ENCODE measurements around the gene APLP2.
A peak's percentile ranks its signal among the peaks of the same experiment; 100 is the strongest.
"Not testable (repeated sequence)": the region's sequence is repeated elsewhere in the genome, so short reads cannot be mapped to it uniquely, and the experiment has no call there.

Gene APLP2

DNA sequence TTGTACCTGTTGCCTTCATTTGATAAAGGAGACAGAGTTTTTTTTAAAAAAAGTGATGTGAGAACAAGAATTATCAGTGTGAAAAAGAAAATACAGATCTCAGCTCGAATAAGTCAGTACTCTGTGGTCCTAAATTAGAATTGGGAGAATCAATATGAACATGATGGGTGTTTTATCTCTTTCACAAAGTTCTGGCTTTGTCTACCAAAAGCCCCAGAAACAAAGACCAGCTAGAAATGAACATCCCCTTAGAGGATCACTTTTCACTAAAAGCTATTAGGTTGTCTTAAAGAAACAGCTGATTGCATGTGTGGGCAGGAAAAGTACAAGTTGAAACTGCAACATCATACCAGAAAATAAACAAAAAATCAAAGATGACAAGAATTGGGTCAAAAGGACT, 81.5 kb downstream of the APLP2 start:
- no peak for DNase-seq

DNA sequence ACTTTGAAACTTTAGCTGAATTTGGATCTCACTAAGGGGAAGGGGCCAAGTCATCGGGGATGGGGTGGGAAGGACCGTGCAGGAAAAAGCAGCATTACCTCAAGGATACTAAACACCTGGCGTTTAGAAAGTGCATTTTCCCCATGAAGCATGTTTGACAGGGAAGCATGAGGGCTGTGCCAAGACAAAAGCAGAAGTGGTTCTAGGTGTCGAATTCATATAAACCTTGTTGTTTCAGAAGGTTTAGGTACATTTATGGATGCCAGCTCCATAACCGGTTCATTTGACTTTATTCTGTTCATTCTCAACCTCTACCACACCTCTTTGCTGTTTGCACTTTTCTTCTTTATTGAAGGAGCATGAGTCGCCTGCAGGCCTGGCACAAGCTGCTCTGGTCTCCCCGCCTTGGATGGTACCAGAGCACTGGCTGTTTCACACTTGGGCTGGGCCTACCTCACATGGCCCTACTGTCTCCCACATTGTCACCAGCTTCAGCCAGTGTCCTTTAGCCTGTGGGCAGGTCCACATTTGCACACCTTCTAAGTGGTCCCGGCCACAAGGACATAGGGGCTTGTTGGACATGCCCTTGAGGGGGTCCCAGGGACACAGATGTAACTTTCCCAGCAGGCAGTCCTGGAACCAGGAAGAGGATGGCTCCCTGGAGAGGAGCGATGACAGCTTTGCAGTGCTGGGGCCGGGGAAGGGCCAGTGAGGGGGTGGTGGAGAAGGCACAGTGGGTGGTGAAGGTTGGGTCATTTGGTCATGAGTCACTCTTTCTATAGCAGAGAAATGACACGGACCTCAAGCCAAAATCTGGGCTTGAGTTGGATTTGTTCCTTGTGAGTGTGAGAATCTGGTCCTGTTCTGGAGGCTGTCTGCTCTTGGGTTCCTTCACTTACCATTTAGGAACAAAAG, 86.7 kb downstream of the APLP2 start:
- DNase-seq: no peak

DNA sequence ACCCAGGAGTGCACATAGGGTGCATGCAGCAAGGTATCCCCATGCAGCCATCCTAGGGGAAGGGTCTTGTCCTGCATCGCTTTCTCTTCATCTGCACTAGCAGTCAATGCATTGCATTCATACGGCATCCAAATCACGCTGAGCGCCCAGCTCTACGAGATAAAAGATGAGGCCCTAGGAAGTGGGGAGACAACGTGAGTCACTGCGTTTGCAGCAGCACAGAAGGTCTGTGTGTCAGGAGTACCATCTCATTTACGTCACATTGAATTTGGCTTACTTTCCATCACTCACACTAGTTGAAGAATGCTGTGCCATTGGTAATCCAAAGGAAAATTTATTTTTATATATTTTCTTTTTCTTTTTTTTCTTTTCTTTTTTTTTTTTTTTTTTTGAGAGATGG, 87.4 kb downstream of the APLP2 start:
- no peak for DNase-seq

DNA sequence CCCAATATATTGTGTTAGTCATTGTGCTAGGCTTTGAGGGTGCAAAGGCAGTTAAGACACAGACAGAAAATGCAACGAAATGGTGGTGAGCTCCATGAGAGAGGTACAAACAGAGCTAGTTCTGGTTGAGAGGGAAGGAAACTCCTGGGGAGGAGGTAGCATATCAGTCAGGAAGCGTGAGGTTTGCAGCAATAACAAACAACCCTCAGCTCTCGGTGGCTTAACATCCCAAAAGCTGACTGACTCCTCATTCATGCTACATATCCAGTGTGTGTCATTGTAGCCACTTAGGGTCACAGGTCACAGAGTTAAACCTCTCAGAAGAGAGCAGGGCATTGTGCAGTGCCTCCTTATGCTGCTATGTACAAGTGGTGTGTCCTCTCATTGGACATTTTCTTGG, 88.1 kb downstream of the APLP2 start:
- no peak for DNase-seq

DNA sequence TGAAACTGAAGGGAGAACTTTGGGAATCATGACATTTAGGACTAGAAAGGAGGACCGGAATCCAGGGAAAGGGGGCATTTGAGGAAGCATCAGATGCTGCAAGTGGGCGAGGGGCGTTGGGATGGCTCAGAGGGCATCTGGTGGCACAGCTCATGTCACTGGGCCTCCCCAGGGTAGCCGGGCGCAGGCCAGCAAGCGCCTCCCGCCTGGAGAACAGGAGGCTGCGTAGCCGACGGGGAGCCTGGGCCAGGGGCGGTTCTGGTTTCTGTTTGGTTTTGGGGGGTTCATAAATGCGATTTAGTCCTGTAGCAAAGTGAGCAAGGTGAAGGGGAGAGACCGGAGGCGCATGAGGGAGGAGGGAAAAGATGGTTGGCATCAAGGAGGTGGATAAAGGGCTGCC, 89.4 kb downstream of the APLP2 start:
- no peak for DNase-seq

DNA sequence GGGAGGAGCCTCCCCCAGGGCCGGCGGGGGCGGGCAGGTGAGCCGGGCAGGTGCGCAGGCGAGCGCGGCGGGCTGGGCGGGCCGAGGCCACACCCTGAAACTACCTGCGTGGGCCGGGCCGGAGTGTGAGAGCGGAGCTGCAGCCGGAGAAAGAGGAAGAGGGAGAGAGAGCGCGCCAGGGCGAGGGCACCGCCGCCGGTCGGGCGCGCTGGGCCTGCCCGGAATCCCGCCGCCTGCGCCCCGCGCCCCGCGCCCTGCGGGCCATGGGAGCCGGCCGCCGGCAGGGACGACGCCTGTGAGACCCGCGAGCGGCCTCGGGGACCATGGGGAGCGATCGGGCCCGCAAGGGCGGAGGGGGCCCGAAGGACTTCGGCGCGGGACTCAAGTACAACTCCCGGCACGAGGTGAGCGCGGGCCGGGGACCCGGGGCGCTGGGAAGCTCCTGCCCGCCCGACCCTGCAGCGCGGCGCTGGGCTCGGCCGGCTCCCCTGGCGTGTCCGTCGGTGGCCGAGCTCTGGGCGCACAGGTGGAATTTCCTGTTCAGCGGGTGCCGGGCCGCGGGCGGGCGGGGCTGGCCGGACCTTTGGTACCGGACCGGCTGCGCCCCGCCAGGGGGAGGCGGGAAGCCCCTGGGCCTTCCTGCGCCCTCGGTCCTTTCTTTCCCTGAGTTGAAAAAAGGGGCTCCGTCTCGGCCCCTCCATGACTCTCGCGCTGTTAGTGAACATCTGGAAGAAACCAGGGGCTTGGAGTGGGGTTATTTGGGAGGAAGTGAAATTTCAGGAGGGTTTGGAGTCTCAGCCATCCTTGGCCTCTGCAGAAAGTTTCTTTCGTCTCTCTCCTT, 90.2 kb downstream of the APLP2 start, which contains the start of gene ST14:
TSS of gene ST14 (plus strand) at position 126 of the 841 bp plus-strand sequence. CDS start at position 324, 198 bp downstream.
- DNase-seq: no peak

DNA sequence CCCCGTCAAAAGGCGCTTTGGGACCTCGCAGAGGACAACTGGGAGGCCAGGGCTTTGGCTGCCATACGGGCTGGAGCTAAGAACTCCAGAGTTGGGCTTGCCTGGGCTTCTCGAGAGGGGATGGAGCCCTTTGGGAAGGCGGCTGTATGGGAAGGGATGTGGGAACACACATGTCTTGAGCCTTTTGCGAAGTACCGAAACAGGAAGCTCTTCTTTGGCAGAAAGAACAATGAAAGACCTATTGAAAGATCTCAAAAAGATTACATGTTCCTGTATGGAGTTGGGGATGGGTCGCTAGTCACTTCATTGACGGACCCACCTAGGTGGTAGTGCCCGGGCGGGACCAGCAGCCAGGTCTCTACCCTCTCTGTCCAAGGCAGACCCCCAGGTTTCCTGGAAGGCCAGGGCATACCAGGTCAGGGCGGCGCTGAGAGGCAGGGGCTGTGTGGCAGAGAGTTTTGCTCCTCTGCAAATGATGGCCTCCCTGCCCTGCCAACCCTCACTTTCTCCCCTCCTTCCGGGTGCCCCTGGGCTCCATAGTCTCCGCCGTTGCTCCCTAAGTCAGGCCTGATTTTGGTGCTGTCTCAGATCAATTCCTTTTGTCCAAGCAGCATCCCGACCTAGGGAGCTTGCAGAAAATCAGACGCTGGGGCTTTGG, 90.9 kb downstream of the APLP2 start:
- no peak for DNase-seq

DNA sequence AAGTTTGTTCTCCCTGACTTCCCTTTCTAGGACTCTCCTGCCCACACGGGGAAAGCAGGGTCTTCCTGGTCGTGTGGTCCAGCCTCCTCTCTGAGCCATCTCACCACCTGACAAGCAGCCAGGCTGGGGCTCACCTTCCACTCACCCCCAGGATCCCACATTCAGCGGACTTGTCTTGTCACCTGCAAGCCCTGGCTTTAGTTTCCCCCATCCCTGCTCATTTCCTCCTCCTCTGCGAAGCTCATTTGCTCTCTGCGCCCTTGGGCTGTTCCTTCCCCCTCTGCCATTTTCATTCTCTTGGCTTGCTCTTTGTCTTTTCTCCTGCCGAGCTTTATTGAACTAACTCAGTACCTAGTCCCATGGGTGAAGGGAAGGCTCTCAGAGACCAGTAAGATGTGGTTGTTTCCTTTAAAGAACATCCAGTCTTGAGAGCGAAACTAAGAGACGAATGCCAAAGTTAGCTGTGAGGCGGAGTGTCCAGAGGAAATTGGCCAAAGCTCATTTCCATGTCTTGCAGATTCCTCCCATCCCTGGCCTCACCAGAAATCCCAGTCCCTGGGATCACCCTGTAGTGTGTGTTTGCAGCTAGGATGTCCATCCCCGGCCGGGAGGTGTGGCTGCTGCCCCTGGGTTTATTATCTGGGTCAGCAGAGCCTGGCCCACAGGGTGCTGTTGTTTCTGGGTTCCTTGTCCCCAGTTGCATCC, 91.9 kb downstream of the APLP2 start:
- DNase-seq: no peak

DNA sequence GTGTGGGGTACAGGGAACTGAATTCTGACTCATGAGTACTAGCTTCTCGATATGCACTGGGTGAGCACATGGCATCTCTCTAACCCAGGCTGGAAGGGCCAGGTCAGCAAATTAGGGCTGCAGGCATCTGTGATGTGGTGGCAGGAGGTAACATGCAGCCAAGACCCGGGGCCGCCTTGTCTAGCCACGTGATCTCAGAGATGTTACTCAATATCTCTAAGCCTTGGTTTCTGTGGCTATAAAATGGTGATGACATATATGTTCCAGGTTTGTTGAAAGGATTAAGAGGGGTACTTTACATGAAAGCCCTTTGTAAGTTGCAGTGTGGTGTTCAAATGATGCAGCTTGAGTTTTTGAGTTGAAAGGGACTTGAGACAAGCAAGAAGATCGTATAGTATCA, 93.0 kb downstream of the APLP2 start:
- no peak for DNase-seq

DNA sequence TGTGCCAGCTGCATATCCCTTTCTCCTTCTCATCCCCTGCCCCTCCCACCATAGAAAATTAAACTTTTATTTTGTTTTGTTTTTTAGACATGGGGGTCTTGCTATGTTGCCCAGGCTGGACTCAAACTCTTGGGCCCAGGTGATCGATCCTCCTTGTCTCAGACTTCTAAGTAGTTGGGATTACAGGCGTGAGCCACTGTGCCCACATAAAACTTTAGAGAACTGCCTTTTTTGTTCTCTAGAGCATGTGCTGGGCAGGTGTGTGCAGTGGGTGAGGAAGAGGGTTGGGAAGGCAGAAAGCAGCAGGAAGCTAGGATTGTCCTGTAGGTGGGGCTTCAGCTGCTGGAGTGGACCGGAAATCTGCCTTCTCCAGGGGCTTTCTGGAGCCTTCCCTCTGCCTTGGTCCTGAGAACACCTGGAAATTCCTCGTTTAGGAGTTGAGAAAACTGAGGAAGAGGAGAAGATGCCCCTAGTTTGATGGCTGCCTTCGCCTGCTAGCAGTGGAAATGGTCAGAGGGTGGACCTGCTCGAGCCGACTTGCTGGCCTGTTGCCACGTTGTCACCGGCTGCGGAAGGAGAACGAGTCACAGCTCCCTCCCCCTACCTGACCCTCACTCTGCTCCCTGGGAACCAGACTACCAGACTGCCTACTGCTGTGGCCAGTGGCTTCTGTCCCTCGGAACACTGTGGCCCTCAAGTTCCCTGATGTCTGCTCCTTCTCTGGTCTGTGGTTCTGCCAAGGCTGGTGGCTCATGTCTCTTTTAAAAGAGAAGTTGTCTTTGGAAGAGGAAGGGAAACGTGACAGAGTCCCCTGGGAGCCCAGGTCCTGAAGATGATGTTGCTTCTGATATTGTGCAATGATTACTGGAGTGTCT, 93.9 kb downstream of the APLP2 start:
- no peak for DNase-seq

DNA sequence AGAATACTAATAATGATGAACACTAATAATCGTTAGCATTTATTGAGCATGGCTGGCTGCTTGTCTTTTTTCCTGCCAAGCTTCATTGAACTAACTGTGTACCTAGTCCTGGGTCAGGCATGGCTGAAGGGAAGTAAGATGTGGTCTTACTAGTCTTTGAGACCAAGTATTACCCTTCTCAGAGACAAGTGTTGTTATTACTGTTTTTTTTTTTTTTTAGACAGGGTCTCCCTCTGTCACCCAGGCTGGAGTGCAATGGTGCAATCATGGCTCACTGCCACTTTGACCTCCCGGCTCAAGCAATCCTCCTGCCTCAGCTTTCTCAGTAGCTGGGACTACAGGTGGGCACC, 94.5 kb downstream of the APLP2 start:
- no peak for DNase-seq

DNA sequence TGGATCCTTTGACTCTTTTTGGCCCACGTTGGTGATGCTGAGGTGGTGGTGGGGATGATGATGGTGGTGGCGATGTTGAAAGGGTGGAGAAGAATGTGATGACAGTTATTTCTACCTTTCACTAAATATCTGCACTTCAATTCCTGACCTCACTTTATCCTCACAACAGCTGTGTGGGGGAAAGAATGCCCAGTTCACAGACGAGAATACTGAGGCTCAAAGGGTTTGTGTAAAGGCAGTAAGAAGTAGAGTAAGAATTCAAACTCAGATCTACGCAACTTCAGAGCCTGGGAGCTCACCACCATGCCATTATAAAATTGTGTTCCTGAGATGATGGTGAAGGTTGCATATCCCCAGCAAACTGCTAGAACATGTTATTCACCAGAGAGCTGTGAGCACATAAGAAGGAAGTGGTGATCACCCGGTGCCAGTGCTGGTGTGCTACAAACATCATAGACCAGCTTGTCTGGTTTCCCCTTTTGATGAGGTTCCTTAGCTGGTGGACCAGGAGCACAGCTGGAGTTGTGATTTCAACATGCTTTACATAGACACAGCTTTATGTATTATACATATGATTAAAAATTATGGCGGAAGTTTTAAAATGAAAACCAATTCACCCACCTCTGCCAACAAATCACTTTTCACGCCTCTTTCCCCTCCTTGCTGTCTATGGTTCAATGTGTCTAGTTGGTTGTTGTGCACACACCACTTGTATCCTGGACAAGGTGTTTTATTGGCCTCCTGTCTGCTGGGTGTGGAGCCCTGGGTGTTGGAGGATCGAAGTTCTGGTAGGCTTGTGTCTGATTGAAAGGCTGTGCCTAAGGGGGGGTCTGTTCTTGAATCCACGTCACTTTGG, 96.1 kb downstream of the APLP2 start:
- no peak for DNase-seq

DNA sequence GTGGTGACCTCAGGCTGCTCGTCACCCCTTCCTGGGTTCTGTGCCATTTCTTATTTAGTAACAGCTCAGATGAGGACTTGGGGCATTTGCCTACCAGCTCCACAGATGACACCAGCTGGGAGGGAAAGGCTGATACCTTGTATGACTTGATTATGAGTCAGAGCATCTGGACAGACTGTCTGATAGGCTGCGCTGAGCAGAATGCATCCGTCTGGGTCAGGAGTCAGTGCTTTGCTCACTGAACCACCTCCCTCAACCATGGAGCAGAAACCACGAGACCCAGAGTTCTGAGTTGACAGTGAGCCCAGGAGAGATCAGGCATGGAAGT, 96.7 kb downstream of the APLP2 start:
- peak; percentile 25 for DNase-seq

DNA sequence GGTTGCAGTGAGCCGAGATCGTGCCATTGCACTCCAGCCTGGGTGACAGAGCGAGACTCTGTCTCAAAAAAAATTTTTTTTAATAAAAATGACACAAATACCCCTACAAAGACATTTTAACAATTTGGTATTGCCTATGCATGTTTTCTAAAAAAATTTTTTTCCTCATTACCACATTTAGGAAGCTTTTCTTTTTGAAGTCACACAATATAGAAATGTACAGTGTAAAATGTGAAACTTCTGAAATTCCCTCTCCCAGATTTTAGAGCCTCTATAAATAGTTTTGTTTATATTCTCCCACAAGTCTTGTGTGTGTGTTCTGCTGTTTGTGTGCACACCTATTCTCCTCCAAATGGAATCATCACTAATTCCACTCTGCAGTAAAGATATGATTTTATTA, 97.5 kb downstream of the APLP2 start:
- DNase-seq: no peak

DNA sequence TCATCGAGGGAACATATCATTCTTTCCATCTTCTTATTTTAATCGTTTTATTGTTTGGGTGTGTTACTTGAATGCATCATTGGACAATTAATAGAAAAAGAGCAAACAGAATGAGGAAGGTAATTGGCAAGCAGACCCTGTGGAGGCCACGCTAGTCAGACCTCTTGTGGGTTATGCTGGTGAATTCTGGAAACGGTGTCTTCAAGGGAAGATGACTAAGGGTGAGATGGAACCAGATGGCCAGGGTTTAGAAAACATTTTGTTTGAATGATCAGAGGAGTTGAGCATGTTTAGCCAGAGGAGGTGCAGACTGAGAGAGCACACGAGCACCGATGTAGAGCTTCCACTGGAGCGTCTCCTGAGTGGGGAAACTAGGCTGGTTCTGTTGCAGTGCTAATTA, 98.4 kb downstream of the APLP2 start:
- DNase-seq: no peak

DNA sequence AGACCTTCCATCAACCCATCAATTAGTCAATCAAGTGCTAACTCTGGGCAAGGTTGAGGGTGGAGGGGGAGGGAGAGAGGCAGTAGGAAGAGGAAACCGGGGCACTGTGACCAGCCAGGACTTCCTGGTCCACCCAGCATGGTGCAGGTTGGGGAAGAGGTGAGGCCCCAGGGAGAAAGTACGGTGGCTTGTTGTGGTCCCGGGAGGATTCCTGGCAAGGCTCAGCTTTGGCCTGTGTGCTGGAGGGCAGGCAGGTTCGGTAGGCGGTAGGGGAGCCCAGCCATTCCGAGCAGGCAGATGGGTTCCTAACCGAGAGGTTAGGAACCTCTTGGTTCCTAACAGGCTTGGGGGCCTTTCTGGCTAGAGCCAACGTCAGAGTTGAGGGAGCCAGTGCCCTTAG, 100.7 kb downstream of the APLP2 start:
- DNase-seq: no peak

DNA sequence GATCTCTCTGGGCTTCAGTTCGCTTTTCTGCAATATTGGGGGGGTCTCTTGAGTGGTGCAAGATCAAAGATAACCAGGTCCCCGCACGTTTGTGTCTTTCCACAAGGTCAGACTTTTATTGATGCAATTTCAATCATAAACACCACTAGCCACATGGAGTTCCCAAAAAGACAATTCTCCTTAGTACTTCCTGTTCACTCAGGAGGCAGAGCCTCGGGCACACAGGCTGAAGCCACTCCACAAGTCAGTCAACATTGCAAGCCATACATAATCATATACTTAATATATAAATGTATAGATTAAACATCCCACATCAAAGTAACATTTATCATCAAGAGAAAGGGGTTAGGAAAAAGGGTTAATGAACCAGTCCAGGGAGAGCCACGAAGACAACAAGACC, 101.8 kb downstream of the APLP2 start:
- no peak for DNase-seq

DNA sequence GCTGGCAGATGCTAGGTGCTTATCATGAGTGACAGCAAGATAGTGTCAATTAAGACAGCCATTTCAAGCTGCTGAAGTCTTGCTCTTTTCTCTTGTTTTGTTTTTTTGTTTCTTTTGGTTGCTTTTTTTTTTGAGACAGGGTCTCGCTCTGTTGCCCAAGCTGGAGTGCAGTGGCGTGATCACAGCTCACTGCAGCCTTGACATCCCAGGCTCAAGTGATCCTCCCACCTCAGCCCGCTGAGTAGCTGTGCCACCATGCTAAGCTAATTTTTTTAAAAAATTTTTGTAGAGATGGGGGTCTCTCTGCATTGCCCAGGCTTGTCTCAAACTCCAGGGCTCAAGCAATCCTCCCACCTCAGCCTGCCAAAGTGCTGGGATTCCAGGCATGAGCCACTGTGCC, 102.3 kb downstream of the APLP2 start:
- DNase-seq: not testable (repeated sequence)

DNA sequence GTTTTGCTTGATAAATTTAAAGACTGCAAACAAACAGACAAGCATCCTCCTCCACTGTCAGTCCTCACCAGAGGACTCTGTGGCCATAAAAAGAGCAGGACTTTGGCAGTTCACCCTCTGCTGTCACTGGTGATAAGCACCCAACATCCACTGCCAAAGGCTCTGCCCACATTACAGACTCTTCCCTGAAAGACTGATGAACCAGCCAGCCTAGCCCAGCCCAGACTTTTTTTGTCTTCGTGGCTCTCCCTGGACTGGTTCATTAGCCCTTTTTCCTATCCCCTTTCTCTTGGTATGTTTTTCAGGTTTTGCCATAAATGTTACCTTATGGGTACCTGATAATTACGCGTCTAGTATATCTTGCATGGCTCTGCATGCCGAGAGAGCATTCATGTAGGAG, 104.9 kb downstream of the APLP2 start:
- no peak for DNase-seq

DNA sequence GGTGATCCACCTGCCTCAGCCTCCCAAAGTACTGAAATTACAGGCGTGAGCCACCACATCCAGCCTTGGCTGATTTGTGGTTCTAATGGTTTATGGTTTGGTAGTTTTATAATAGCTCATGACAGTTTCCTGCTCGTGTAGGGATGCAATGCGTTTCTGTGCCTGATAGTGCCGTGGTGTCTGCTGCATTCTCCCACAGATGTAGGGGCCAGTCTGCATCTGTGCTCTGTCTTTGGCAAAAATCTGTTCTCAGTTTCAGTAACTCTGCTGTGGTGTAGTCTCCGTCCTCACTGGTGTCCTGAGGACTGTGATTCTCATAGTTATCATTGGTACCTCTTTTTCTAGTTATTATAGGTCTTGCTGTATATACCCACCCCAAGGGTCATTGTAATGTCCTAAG, 106.2 kb downstream of the APLP2 start:
- DNase-seq: no peak

DNA sequence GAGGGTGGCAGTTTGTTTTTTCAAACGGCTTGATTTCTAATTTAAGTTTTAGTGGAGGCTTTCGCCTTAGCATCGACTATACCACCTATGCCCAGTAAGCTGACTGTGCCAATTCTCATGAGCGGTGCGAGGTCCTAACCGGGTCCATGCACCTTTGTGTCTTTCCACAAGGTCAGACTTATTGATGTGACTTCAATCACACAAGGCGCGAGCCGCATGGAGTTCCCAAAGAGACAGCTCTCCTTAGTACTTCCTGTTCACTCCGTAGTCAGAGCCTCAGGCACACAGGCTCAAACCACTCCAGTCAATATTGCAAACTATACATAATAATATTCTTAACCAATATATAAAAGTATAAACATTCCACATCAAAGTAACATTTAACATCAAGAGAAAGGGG, 108.1 kb downstream of the APLP2 start:
- no peak for DNase-seq
